MV-4-11 (cell line): Measurements from ENCODE around the gene SORBS1.

Source experiments
- DNase-seq: peaks from one replicate; lab custom pipeline; 2025; lab: John Stamatoyannopoulos, UW

SORBS1 gene

DNA sequence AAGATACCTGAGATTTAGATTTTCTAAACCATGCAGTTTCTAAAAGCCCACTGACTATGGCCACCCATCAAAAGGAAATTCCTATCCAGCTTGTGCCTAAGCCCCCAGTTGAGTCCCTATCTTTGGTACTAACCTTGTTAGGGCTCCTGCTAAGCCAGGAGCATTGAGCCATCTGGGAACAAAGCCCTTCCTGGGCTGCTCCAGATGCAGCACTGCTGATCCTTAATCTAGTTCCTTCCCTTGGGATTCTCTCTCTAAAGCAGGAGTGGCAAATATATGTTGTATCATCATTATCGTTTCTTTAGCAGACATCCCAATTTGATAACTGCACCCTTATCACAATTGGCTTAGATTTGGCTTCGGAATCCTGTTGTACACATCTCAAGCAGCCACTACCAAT lies 245.7 kb downstream of the SORBS1 start:
- DNase-seq: no peak

DNA sequence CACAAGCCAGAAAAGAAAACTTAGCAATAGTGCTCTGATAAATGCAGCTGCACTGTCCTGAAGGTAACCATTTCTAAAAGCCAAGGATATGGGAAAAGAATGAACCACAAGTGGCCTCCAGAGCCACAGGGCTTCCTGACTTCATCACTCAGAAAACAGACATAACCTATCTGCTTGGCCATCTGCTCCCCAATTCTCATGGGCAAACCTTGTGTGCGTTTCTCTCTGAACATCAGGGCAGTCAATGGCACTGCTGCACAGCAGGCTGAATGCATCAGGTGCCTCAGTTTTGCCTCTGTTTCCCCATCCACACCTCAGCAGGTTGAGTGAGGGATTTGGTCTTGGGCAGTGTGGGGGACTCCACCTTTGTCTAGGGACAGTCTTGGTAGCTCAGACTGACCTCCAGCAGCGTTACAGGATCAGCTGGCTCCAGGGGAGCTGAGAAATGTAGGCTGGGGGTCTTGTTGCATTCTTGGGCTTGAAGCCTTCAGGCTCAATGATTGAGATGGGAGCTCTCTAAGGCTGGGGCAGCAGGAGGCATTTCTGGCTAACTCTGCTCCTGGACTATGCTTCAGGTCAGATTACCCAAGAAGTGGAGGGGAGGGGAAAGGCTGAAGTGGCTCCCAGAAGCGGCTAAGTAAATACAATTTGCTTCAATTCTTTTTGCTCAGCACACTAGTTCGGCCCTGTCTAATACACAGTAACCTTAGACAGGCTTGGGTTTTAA lies 246.8 kb downstream of the SORBS1 start:
- DNase-seq: no peak

DNA sequence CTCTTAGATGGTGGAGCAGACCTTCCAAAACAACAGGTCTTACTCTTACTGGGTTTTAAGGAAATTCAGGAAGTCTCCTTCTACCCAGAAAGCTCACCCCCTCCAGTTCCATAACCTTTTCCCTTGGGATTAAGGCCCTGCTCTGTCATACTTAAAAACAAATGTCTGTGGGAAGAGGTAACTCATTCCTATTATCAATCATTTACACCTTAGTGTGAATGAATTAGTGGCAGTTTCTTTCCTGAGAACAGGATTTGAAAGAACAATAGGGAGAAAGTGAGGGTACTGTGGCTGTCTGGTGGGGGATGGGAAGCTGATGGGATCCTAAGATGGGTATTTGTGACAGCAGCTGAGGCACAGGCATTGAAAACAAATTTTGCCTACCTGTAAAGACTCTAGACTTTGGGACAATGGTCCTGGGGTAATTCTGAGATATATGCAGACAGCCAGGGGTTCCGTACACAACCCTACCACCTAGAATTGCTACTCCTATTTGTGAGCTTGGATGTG lies 248.1 kb downstream of the SORBS1 start:
- DNase-seq: no peak

DNA sequence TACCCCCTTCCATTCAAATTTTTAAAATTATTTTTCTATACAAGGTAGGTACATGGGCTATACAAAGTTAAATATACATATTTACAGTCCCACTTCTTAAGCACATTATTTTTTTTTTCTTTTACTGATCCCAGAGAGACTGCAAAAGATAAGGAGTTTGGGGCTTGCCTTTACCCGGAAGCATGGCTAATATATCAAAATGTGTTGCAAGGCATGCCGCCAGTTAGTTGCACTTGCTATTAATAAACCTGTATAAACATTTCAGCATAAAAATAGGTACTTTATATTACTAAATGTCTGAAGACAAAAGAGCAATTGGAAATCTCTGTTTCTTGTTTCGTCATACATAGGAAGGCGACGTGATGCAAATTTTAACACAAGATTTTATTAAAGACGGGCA lies 248.9 kb downstream of the SORBS1 start:
- DNase-seq: peak; percentile 16

DNA sequence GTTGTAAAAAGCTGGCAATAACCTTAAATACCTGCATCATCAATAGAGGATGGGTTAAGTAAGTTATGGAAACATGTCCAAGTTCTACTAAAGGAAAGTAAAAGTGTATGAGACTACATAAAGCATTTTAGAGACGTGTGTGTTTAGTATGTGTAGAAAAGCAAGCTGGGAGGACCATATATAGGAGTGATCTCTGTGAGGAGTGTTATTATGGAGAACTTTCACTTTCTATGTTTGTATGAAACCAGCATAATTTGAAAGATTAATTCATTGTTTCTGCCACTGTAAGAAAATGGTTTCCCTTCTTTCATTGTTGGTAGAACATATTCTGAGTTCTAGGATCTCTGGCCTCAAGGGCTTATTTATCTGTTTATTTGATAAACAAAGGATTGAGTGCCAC lies 251.2 kb downstream of the SORBS1 start:
- peak; percentile 22 for DNase-seq

DNA sequence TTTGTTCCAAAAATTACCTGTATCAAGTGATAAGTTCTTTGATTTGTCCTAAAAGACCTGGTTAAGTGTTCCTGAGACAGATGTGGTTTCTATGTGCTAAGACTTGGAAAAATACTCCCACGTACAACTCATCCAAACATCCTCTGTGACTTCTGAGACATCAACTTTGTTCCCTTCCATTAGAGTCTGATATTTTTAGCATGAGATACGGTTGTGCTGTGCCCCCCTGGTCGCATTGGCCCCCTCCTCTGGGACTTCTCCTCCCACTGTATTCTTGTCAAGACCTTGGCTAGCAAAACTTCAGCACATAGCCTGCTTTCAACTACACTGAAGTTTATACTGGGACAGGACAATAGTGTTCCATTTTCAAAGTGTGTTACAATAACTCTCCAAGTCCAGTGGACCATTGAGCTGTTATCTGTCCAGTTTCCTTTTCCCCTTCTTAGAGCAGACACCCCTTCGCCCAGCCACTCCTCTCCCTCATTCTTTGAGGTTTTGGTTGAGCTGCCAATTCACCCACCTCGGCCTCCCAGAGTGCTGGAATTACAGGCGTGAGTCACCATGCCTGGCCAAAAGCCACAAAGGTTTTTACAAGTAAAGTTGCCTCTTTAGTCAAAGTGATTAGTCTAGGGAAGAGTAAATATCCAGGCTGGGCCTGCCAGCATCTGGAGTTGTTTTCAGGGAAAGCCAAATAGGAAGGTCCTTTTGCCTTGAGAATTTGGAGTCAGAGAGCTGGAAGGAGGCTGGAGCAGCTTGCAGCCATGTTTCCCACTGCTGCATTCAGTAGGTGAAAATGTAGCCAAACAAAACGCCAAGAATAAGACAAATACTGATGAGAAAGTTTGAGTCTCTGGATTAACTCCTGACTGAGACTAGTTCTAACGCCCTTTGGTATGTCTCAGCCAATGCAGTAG lies 252.5 kb downstream of the SORBS1 start:
- DNase-seq: peak; percentile 85

DNA sequence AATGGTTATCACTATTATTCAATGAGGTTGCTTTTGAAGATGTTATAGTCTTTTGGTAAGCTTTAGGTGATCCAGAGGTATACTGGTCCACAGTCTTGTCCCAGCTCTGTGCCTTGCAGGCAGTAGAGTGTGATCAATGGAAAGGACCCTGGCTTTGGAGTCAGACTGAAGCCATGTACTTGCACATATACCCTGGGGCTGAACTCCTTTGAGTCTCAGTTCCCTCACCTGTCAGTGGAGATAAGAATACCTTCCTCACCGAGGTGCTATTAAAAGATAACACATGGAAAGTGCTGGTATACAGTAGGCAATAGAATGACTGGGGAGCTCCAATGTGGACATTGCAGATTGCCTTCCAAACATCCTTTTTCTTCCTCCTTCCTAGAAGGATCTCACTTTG lies 254.3 kb downstream of the SORBS1 start:
- DNase-seq: no peak

DNA sequence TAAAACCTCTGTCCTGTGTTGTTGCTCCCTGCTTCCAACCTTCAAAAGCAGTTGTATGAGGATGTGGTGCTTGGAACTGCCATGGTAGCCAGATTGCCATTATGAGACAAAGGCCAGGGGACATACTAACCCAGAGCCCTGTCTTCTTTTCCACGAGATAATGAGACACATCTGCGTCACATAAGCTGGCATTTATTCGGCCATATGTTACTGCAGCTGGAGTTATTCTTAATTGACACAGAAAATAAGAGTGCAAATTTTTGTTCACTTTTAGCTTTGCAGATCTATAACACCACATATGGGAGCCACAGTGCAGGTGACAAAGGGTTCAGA lies 254.9 kb downstream of the SORBS1 start:
- DNase-seq: no peak

DNA sequence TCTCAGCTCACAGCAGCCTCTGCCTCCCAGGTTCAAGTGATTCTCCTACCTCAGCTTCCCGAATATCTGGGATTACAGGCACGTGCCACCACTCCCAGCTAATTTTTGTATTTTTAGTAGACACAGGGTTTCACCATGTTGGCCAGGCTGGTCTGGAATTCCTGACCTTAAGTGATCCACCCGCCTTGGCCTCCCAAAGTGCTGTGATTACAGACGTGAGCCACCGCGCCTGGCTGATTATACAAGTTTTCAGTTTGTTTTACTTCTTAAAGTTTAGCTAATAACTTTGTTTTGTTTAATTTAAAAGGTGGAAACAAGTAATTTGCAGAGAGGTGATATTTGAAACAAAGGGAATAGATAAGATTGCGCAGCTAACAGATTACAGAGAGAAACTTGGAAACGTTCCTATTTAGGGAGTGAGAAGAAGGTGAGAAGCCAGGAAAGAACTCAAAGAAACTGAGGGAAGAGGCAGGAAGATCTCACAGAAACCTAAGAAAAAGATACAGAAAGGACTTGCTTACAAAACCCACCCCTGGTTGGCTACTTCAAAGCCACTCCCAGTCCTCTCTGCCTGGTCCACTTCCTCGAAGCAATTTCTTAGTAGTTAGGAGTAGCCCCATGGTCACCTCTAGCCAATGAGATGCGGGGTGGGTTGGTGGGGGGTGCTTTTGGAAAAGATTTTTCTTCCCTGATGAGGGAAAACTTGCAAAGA lies 255.4 kb downstream of the SORBS1 start:
- no peak for DNase-seq

DNA sequence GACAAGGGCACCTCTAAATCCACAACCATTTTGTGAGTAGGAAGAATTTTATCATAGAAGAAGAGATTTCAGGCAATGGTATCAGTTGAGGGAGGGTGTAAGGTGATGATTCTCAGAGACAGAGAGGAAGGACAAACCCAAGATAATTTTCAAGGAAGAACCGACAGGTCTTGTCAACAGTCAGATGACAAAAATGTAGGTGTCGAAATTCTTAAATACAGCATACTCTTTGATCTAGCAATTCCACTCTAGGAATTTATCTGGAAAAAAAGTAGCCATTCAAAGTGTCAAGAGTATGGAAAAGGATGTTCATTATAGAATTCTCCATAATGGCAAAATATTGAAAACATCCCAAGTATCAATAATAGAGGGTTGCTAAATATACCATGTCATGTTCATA lies 256.2 kb downstream of the SORBS1 start:
- no peak for DNase-seq

DNA sequence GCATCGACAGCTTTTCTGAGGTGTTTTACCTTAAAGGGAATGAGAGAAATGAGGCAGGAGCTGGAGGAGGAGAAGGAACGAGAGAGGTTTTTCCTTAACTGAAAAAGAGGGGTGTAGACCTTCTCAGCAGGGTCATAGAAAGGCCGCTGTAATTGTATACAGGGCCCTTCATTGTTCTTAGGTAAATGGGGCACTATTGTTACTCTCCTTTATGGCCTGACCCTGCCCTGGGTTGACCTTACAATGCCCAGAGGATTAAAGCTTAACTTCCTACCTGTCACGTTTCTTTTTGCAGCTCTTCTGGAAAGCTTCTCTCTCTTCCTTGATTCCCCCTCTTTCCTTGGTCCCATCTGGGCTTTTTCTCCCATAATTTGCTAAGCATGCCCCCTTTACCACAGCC lies 256.7 kb downstream of the SORBS1 start:
- no peak for DNase-seq

DNA sequence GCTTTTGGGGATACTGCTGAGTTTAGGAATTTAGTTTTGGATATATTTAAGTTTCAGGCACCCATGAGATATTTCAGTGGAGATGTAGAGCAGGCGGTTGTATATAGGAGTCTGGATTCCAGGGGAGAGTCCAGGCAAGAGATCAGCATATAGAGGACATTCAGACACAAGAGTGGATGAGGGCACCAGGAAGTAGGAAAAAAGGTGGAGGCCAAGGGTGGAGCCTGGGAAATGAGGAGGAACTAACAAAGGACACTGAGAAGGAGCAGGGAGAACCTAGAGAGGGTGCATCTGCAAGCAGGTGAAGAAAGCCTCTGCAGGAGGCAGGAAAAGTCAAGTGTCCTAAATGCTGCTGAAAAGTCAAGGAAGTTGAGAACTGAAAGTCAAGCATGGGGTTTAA lies 257.2 kb downstream of the SORBS1 start:
- no peak for DNase-seq

DNA sequence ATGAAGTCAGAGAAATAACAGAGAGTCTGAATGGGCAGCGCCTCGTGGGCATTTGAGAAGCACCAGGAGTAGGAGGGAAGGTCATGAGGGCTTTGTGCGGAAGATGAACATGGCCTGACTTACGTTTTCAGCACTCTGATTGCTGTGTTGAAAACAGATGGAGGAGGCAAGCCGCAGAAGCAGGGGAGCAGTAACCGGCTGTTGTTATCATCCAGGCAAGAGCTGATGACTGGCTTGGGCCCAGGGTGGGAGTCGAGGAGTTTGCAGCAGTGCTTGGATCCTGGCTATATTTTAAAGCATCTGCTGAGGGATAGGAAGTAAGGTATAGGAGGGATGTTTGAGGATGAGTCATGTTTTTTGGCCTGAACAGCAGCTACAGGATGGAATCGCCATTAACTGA lies 257.6 kb downstream of the SORBS1 start:
- no peak for DNase-seq

DNA sequence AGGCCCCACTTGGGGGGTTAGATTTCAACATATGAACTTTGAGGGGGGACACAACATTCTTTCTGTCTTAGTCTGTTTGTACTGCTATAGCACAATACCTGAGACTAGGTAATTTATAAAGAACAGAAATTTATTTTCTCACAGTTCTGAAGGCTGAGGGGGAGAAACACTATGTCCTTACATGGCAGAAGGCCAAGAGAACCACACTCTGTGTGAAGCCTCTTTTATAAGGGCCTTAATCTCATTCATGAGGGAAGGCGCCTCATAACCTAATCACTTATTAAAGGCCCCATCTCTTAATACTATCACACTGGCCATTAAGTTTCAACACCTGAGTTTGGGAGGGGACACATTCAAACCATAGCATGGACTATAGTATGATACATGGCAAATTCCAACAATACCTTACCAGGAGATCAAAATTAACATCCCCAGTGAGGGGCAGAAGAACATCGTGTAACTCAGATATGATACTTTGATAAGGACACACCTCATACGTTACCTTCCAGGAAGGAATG lies 261.1 kb downstream of the SORBS1 start:
- no peak for DNase-seq

DNA sequence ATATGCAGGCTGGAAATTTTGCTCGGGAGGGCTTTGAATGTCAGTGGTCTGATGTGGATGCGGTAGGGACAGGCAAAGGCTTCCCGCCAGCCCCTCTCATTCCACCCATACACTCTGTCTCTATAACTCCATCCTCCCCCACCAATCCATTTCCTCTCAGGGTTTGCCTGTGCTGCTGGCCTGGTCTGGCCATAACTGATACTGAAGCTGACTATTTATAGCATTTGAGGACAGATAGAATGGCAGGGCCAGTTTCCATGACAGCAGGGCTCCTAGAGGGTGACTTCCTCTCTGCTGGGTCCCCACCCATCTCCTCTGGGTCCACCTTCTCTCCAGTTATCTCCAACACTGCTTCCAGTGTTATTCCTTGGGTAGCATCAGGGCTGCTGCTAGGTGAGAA lies 263.8 kb downstream of the SORBS1 start:
- peak; percentile 74 for DNase-seq

DNA sequence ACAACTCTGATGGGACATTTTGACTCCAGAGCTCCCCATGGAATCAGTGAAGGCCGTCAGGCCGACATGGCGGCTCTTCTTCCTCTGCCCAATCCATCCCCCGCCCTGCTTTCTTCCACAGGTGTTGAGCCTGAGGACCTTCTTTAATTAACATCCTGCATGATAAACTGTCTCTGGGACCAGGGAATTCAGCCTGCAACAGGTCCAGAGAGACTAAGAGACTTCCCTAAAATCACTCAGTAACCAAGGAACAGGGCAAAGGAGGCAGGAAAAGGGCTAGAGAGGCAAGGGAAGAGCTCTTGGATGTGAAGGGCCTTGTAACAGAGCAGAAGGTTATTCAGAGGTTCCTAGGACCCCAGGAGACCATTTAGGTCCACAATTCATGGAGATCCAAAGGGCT lies 264.4 kb downstream of the SORBS1 start:
- DNase-seq: no peak

DNA sequence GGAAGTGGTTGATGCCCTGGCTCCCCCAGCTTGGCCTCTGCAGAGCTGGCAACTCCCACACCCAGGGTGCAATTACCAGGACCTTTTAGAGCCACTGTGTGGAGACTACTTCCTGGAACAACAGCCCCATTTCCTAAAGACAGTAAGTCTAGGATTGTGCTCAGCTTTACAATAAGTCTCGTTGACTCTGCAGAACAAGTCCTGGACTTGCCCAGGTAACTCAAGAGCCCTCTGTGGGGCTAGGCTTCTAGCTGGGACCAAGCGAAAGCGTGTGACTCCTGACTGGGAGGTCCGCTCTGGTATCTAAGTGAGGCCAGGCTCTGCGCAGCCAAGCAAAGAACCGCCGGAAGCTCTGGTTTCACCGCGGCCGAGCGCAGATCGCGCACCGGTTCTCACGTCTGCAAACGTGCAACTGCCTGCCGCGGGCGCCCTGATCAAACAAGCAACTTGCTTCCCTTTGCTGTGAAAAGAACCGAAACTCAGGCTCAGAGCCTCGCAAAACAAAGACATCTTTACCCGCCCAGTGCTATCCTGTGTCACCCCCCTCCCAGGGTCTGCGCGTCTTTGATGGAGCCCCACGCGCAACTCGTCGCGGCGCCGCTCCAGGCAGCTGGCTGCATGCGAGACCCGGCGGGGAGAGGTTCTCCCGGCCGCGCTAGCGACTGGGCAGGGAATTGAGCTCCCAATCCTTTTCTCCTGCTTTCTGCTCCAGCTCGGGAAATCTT lies 266.0 kb downstream of the SORBS1 start:
- peak; percentile 80 for DNase-seq

DNA sequence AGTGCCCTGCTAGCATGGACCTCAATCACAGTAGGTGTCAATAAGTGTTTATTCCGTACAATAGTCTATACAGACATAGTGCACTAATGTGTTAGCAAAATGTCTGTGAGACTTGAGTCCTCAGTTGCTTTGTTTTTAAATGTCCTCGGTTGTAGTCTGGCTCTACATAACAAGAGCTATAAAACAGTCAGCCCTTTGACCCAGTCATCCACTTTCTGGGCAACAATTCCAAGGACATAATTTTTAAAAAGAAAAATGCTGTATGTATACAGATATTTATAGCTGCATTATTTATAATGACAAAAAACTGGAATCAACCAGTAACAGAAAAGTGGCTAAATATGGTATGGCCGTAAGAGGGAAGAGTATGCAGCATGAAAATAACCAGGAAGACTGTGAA lies 267.5 kb downstream of the SORBS1 start:
- no peak for DNase-seq

DNA sequence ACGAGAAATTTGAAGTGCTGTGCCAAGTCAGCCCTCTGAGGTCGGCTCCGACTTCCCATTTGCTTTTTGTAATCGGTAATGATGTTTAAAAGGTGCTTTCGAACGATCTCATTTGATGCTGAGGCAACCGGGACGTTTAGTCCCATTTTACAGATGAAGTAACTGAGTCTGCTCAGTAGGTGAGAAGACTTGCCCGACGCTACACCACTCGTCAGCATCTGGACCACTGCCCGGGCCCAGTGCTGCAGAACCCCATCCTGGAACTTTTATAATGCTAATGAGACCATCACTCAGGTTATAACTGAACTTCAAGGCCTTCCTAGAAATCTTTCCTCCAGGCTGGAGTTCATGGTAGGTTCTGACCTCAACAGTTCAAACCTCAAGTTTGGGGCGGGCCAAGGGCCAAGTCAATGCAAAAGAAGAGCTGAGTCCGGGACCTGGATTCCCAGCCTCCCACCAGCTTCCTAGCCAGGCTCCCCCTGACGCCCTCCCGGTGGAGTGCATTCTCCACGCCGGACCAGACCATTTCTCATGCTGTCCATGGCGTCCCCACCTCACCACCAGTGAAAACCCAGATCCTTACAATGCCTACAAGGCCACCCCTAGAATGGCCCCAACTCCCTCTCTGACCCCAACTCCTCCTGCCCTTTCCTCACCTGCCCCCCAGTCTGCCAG lies 269.7 kb downstream of the SORBS1 start:
- no peak for DNase-seq

DNA sequence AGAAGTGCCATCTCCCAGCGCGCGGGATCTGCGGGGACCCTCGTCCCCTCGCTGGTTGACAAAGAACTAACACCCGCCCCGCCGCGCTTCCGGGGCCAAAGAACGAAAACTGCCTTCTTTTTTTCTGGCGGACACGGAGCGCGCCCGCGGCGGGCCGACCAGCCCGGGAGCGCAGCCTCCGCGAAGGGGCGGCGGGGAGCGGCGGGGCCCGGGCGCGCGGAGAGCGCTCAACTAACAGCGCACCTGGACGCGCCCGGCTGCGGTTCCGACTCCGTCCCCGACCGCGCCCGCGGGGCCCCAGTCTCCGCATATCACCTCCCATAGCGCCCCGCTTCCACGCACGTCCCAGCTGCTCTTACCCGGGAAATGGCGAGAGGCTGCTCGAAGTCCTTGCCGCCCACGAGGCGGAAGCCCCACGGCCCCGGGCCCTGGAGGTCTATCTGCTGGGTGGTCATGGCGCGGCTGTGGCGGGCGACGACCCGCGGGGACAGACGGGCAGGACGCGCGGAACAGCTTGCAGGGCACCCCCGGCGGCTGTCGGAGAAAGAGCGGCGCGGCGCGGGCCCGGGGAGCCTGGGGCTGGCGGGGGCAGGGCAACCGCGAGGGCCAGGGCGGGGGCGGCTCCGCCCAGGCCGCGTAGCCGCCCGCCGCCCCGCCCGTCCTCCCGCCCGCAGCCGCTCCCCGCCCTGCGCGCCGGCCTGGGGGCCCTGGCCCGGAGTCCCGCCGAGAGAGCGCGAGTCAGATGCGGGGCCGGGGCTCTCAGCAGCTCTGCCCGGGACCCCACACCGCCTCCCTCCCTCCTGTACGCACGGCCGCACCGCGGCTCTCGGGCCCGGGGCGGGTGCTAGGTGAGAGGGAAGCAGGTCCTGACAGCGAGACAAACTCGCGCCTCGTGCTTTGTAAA lies 270.5 kb downstream of the SORBS1 start, which contains the start of gene PDLIM1:
Gene PDLIM1 (minus strand): TSS at position 543 of the 904 bp plus-strand sequence. CDS start 88 bp downstream, at position 455.
- DNase-seq: peak; percentile 38
